Heart left ventricle (tissue), 16 donors: ENCODE data around the gene ZGPAT. TPM values are rescaled to one million over a fixed set of nuclear protein-coding genes. Genes with fewer than 3 reads are reported as not detected.

ENCODE experiments used
- ATAC-seq, 4 donors: fragments of 200-7000 bp; cut with Tn5 transposase; one replicate each; pipeline ENCODE4 v1.9.1; 2020 to 2022; ENCODE audit warnings: moderate library complexity in 4 of 4, mild to moderate bottlenecking in 3 of 4, moderate number of reproducible peaks in 1 of 4
- DNase-seq, 5 donors: peaks; one replicate each; pipeline ENCODE4 v3.0.0-alpha.2; 2020
- H3K27ac ChIP-seq, 12 donors: fragments of 200-600 bp; sonication (generic) in 4 of 12; one replicate each; pipeline versions ENCODE4 v1.5.0 to v1.8.0; 2016 to 2022; ENCODE audit warnings: mild to moderate bottlenecking in 2 of 12
- H3K27me3 ChIP-seq, 9 donors: fragments of 200-600 bp; sonication (generic) in 2 of 9; one replicate each; pipeline versions ENCODE4 v1.5.1 to v1.8.0; 2016 to 2022; ENCODE audit warnings: mild to moderate bottlenecking in 3 of 9
- H3K36me3 ChIP-seq, 9 donors: fragments of 200-600 bp; sonication (generic) in 2 of 9; one replicate each; pipeline versions ENCODE4 v1.5.0 to v1.8.0; 2018 to 2022; ENCODE audit warnings: mild to moderate bottlenecking in 2 of 9
- H3K4me1 ChIP-seq, 12 donors: fragments of 200-600 bp; sonication (generic) in 4 of 12; one replicate each; pipeline versions ENCODE4 v1.5.0 to v1.8.0; 2016 to 2022; ENCODE audit warnings: mild to moderate bottlenecking in 3 of 12
- H3K4me3 ChIP-seq, 12 donors: fragments of 200-600 bp; sonication (generic) in 4 of 12; one replicate each; pipeline versions ENCODE4 v1.5.0 to v1.8.0; 2017 to 2022; ENCODE audit warnings: mild to moderate bottlenecking in 9 of 12, moderate library complexity in 4 of 12
- H3K9me3 ChIP-seq, 12 donors: fragments of 200-600 bp; sonication (generic) in 4 of 12; one replicate each; pipeline versions ENCODE4 v1.5.0 to v1.8.0; 2016 to 2022; ENCODE audit warnings: mild to moderate bottlenecking in 1 of 12
- POLR2A ChIP-seq, 2 donors: fragments of 450-650 bp; IDR thresholded peaks; one replicate each; pipeline ENCODE4 v1.6.1; 2017; ENCODE audit warnings: antibody characterized with exemption in 2 of 2, mild to moderate bottlenecking in 2 of 2, moderate library complexity in 2 of 2
- WGBS, 4 donors: extraction: QIAGEN DNeasy Blood & Tissue Kit in 2 of 4; methylation state at CpG; one replicate each; pipeline versions ENCODE4 v1.1.5 to v1.1.7; 2013 to 2018; 5-methylcytosine and 5-hydroxymethylcytosine counted together
- intact Hi-C, 10 donors: fragments of 100-400 bp; cut with DNase I; formaldehyde crosslinking; loops; one replicate each; pipeline versions ENCODE4 v1.11.1 to v1.14.2; 2022
- polyA plus RNA-seq, 2 donors: library from polyadenylated mRNA; stranded (reverse); fragments of 200-250 nt; gene quantifications; one replicate each; pipeline ENCODE4 v1.2.3, GENCODE V29; 2013
- total RNA-seq, 9 donors: library from RNA; depleted of rRNA in 2 of 9; stranded (reverse); fragments of >200 nt in 2 of 9; fragmentation: NEBNext Ultra II Directional in 3 of 9; extraction: Animal tissue kit (Norgen Biotek cat#: 25700) in 3 of 9; gene quantifications; one replicate each; pipeline versions ENCODE4 v1.1.0 to v1.2.4, GENCODE V29; 2016 to 2023
- TF ChIP-seq, protein P1 (sequence below), 12 donors: fragments of 200-600 bp; sonication (generic) in 4 of 12; IDR thresholded peaks; one replicate each; pipeline versions ENCODE4 v1.5.0 to v1.8.0; 2018 to 2022; ENCODE audit warnings: antibody characterized with exemption in 12 of 12, mild to moderate bottlenecking in 5 of 12
- donor health status: ischemic (EF 13 %, LVEDD 7.1; RV severe dilation, severe dysfunction).
- donor health status: healthy with polysubstance abuse.
- donor health status: DM: no; HTN: yes; CAD: no.
- donor health status: DM: no; HTN: no; CAD: no.
- donor health status: ischemic (EF 25% LVEDD 6.9; RV normal size, moderate dysfunction).
- donor health status: ischemic (EF 25% LVEDD 5.7; RV mildly dilated, moderate dysfunction).
- donor health status: healthy.
- donor health status: DM: yes; HTN: yes; CAD: no.
- donor health status: ischemic (EF 35%, LVEDD 5.7; RV mildly dilated, moderate dysfunction).
- donor health status: nonischemic (EF 11% LVEDD 7.7; RV severe dilation, severe dysfunction).
- donor health status: DM: yes; HTN: yes; CAD: no.
- donor health status: PGD.
- donor health status: ischemic (EF 29% LVEDD 5.4; RV normal size, mild dysfunction).
- donor health status: nonischemic (EF 23%, LVEDD 6.1; RV moderate dilation, normal function).

The ZGPAT gene
- total and polyA plus RNA-seq, 11 donors: 12.9 to 34.4 (median 20.0) TPM

DNA sequence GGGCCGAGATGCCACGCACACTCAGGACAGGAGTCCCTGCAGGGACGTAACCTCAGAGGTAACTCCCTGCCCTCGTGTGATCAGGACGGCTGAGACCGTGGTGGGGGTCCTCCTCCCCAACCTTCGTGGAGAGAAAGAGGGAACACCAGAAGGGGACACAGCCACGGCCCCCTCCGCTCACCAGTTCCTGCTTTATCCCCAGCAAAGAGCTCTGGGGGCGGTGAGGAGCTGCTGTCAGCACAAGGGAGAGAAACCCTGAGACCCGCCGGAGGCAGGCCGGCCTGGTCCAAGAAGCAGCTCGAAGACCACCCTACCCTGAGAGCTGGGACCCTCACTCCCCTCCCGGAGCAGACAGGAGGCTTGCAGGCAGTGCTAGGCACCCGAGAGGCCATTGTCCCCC is 76.1 kb downstream of the ZGPAT start:
- DNase-seq (peak in 1 of 5 donors; percentile 26), ATAC-seq (no peak)
- intact Hi-C loops: loop anchor here in 4 of 10 donors (10.0 kb wide), 1 partner anchor 191 kb away; the partner anchor contains the start of gene SAMD10 (in 4 of the 4)
- H3K4me1 ChIP-seq: peaks cover 4 to 38% (median 28%) of the 10 kb centered on the region in 12 donors
- 73 to 85% (median 78%) methylated on average over 11 to 16 of the region's 16 CpGs for WGBS, 4 donors
- H3K27ac ChIP-seq: no peak overlapping the region
- H3K27me3 ChIP-seq: no peaks in the 10 kb centered on the region
- H3K4me3 ChIP-seq: no peak overlapping the region
- H3K9me3 ChIP-seq: no peaks in the 10 kb centered on the region
- no peak for TF ChIP-seq POLR2A (IDR thresholded peaks at IDR 0.05)
- TF ChIP-seq, protein P1, sequence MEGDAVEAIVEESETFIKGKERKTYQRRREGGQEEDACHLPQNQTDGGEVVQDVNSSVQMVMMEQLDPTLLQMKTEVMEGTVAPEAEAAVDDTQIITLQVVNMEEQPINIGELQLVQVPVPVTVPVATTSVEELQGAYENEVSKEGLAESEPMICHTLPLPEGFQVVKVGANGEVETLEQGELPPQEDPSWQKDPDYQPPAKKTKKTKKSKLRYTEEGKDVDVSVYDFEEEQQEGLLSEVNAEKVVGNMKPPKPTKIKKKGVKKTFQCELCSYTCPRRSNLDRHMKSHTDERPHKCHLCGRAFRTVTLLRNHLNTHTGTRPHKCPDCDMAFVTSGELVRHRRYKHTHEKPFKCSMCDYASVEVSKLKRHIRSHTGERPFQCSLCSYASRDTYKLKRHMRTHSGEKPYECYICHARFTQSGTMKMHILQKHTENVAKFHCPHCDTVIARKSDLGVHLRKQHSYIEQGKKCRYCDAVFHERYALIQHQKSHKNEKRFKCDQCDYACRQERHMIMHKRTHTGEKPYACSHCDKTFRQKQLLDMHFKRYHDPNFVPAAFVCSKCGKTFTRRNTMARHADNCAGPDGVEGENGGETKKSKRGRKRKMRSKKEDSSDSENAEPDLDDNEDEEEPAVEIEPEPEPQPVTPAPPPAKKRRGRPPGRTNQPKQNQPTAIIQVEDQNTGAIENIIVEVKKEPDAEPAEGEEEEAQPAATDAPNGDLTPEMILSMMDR (IDR thresholded peaks at IDR 0.05): no peak
- peaks cover 0 to 18% (median 0%) of the 10 kb centered on the region in 9 donors for H3K36me3 ChIP-seq

GRCh38 chr20:63785691-63786131 is 77.9 kb downstream of the ZGPAT start:
- H3K36me3 ChIP-seq: peaks cover 0 to 36% (median 16%) of the 10 kb centered on the region in 9 donors
- intact Hi-C loops: loop anchor here (2.0 to 10.0 kb wide), 6 partner anchors 42 to 189 kb away; partner anchors contain the start of genes ABHD16B (in 5 of the 10), SAMD10 (in 4 of the 10), TPD52L2 (in 4 of the 10) and ZBTB46 (in 1 of the 10)
- DNase-seq (peak in 1 of 5 donors; percentile 8), ATAC-seq (no peak)
- WGBS, 4 donors: 56 to 66% (median 62%) methylated on average over 12 to 14 of the region's 14 CpGs
- no peaks in the 10 kb centered on the region for H3K27me3 ChIP-seq
- TF ChIP-seq POLR2A (IDR thresholded peaks at IDR 0.05): no peak
- TF ChIP-seq, protein P1 (IDR thresholded peaks at IDR 0.05): no peak
- peak overlapping the region in 6 of 12 donors; percentile 76 to 93 (median 86) for H3K27ac ChIP-seq
- no peaks in the 10 kb centered on the region for H3K9me3 ChIP-seq
- H3K4me1 ChIP-seq: peaks cover 4 to 50% (median 39%) of the 10 kb centered on the region in 12 donors
- no peak overlapping the region for H3K4me3 ChIP-seq

Other genes starting within 250 kb of the ZGPAT start
- 1 to 10 TPM in 2 of 9 donors, under 1 TPM in 2, not detected in 5; 0.06 to 2.6 (median 0.65) TPM for gene KCNQ2, start 235.4 kb upstream of the ZGPAT start, total RNA-seq
- not detected for gene KCNQ2, start 235.4 kb upstream of the ZGPAT start, polyA plus RNA-seq
- 1,000 to 10,000 TPM in 7 of 9 donors, 100 to 1,000 TPM in 2; 791 to 1,794 (median 1,550) TPM for gene EEF1A2, start 209.0 kb upstream of the ZGPAT start, total RNA-seq
- gene EEF1A2, start 209.0 kb upstream of the ZGPAT start, polyA plus RNA-seq: 1,000 to 10,000 TPM; 1,276 to 1,345 TPM
- gene PPDPF, start 187.3 kb upstream of the ZGPAT start, total RNA-seq: 100 to 1,000 TPM; 182 to 424 (median 235) TPM
- gene PPDPF, start 187.3 kb upstream of the ZGPAT start, polyA plus RNA-seq: 100 to 1,000 TPM; 318 to 442 TPM
- under 1 TPM in 3 of 9 donors, not detected in 6; 0.10 to 0.29 (median 0.14) TPM for gene PTK6, start 170.7 kb upstream of the ZGPAT start, total RNA-seq
- gene PTK6, start 170.7 kb upstream of the ZGPAT start, polyA plus RNA-seq: under 1 TPM in 1 of 2 donors, not detected in 1; 0.04 TPM
- not detected for gene SRMS, start 160.3 kb upstream of the ZGPAT start, total RNA-seq
- not detected for gene SRMS, start 160.3 kb upstream of the ZGPAT start, polyA plus RNA-seq
- under 1 TPM in 4 of 9 donors, not detected in 5; 0.16 to 0.23 (median 0.19) TPM for gene FNDC11, start 153.9 kb upstream of the ZGPAT start, total RNA-seq
- gene FNDC11, start 153.9 kb upstream of the ZGPAT start, polyA plus RNA-seq: under 1 TPM; 0.08 to 0.14 TPM
- 10 to 100 TPM; 10.4 to 34.6 (median 20.9) TPM for gene HELZ2, start 133.8 kb upstream of the ZGPAT start, total RNA-seq
- gene HELZ2, start 133.8 kb upstream of the ZGPAT start, polyA plus RNA-seq: 1 to 10 TPM; 7.2 to 8.8 TPM
- 10 to 100 TPM in 1 of 9 donors, 1 to 10 TPM in 8; 4.3 to 10.0 (median 5.9) TPM for gene GMEB2, start 80.9 kb upstream of the ZGPAT start, total RNA-seq
- 1 to 10 TPM; 6.3 to 8.6 TPM for gene GMEB2, start 80.9 kb upstream of the ZGPAT start, polyA plus RNA-seq
- 10 to 100 TPM in 2 of 9 donors, 1 to 10 TPM in 7; 2.9 to 15.6 (median 4.7) TPM for gene STMN3, start 54.6 kb upstream of the ZGPAT start, total RNA-seq
- gene STMN3, start 54.6 kb upstream of the ZGPAT start, polyA plus RNA-seq: 1 to 10 TPM; 5.2 to 6.7 TPM
- 10 to 100 TPM in 5 of 9 donors, 1 to 10 TPM in 4; 3.0 to 17.8 (median 10.1) TPM for gene RTEL1, start 49.7 kb upstream of the ZGPAT start, total RNA-seq
- gene RTEL1, start 49.7 kb upstream of the ZGPAT start, polyA plus RNA-seq: 1 to 10 TPM; 5.9 to 7.1 TPM
- gene TNFRSF6B, start 11.4 kb upstream of the ZGPAT start, total RNA-seq: 1 to 10 TPM in 4 of 9 donors, under 1 TPM in 4, not detected in 1; 0.42 to 5.7 (median 0.92) TPM
- gene TNFRSF6B, start 11.4 kb upstream of the ZGPAT start, polyA plus RNA-seq: 1 to 10 TPM; 2.9 to 6.4 TPM
- 10 to 100 TPM; 27.3 to 47.8 (median 33.8) TPM for gene ARFRP1, start 63 bp upstream of the ZGPAT start, total RNA-seq
- gene ARFRP1, start 63 bp upstream of the ZGPAT start, polyA plus RNA-seq: 10 to 100 TPM; 35.9 to 38.0 TPM
- gene LIME1, start 28.6 kb downstream of the ZGPAT start, total RNA-seq: 1 to 10 TPM in 8 of 9 donors, under 1 TPM in 1; 0.95 to 7.1 (median 3.4) TPM
- 1 to 10 TPM; 2.2 to 4.4 TPM for gene LIME1, start 28.6 kb downstream of the ZGPAT start, polyA plus RNA-seq
- gene SLC2A4RG, start 31.7 kb downstream of the ZGPAT start, total RNA-seq: 10 to 100 TPM; 41.4 to 82.5 (median 70.7) TPM
- 10 to 100 TPM; 18.3 to 80.3 TPM for gene SLC2A4RG, start 31.7 kb downstream of the ZGPAT start, polyA plus RNA-seq
- 10 to 100 TPM; 11.2 to 27.4 (median 14.4) TPM for gene ZBTB46, start 123.2 kb downstream of the ZGPAT start, total RNA-seq
- gene ZBTB46, start 123.2 kb downstream of the ZGPAT start, polyA plus RNA-seq: 1 to 10 TPM; 6.6 to 8.2 TPM
- not detected for gene ABHD16B, start 153.5 kb downstream of the ZGPAT start, total RNA-seq
- under 1 TPM; 0.12 to 0.72 TPM for gene ABHD16B, start 153.5 kb downstream of the ZGPAT start, polyA plus RNA-seq
- 100 to 1,000 TPM in 1 of 9 donors, 10 to 100 TPM in 8; 65.0 to 122 (median 72.2) TPM for gene TPD52L2, start 157.2 kb downstream of the ZGPAT start, total RNA-seq
- 100 to 1,000 TPM in 1 of 2 donors, 10 to 100 TPM in 1; 44.4 to 179 TPM for gene TPD52L2, start 157.2 kb downstream of the ZGPAT start, polyA plus RNA-seq
- 10 to 100 TPM; 34.8 to 57.1 (median 46.1) TPM for gene DNAJC5, start 187.1 kb downstream of the ZGPAT start, total RNA-seq
- gene DNAJC5, start 187.1 kb downstream of the ZGPAT start, polyA plus RNA-seq: 10 to 100 TPM; 21.1 to 46.3 TPM
- 10 to 100 TPM; 27.7 to 43.8 (median 37.5) TPM for gene UCKL1, start 248.4 kb downstream of the ZGPAT start, total RNA-seq
- gene UCKL1, start 248.4 kb downstream of the ZGPAT start, polyA plus RNA-seq: 10 to 100 TPM; 27.7 to 49.7 TPM